Measurements from ENCODE around the gene NRP1. TPM values are rescaled to one million over a fixed set of nuclear protein-coding genes. Genes with fewer than 3 reads are reported as not detected.

Gene NRP1
- total RNA-seq, 1 donor from 2014 or later: 100 TPM

GRCh38 chr10:33310853-33311252, 23.6 kb downstream of the NRP1 start:
- Mint-ChIP-seq H3K27me3 (ENCODE audit: unreplicated experiment) (no peaks in the 10 kb centered on the region), H3K27ac (ENCODE audit: unreplicated experiment) (no peak overlapping the region), H3K4me3 (ENCODE audit: unreplicated experiment) (no peak overlapping the region), H3K9me3 (ENCODE audit: unreplicated experiment) (peaks cover 4% of the 10 kb centered on the region), H3K4me1 (ENCODE audit: low read depth, unreplicated experiment) (peaks cover 6% of the 10 kb centered on the region), H3K36me3 (ENCODE audit: unreplicated experiment) (peaks cover 8% of the 10 kb centered on the region)
- no peak for DNase-seq
- no peak for TF ChIP-seq CTCF (IDR thresholded peaks at IDR 0.05; ENCODE audit: partially characterized antibody, unreplicated experiment)

GRCh38 chr10:33309406-33309805, 25.1 kb downstream of the NRP1 start:
- DNase-seq: no peak
- TF ChIP-seq CTCF (IDR thresholded peaks at IDR 0.05; ENCODE audit: partially characterized antibody, unreplicated experiment): no peak
- Mint-ChIP-seq H3K27me3 (ENCODE audit: unreplicated experiment) (no peaks in the 10 kb centered on the region), H3K36me3 (ENCODE audit: unreplicated experiment) (peaks cover 8% of the 10 kb centered on the region), H3K4me3 (ENCODE audit: unreplicated experiment) (no peak overlapping the region), H3K27ac (ENCODE audit: unreplicated experiment) (no peak overlapping the region), H3K4me1 (ENCODE audit: low read depth, unreplicated experiment) (peaks cover 9% of the 10 kb centered on the region), H3K9me3 (ENCODE audit: unreplicated experiment) (peaks cover 4% of the 10 kb centered on the region)

GRCh38 chr10:33307835-33308234, 26.6 kb downstream of the NRP1 start:
- no peak for DNase-seq
- Mint-ChIP-seq H3K36me3 (ENCODE audit: unreplicated experiment) (peaks cover under 1% of the 10 kb centered on the region), H3K9me3 (ENCODE audit: unreplicated experiment) (peaks cover 2% of the 10 kb centered on the region), H3K27me3 (ENCODE audit: unreplicated experiment) (no peaks in the 10 kb centered on the region), H3K4me1 (ENCODE audit: low read depth, unreplicated experiment) (peaks cover 9% of the 10 kb centered on the region), H3K4me3 (ENCODE audit: unreplicated experiment) (no peak overlapping the region), H3K27ac (ENCODE audit: unreplicated experiment) (no peak overlapping the region)
- no peak for TF ChIP-seq CTCF (IDR thresholded peaks at IDR 0.05; ENCODE audit: partially characterized antibody, unreplicated experiment)

- no peak for TF ChIP-seq CTCF (IDR thresholded peaks at IDR 0.05; ENCODE audit: partially characterized antibody, unreplicated experiment)
- H3K36me3 Mint-ChIP-seq (ENCODE audit: unreplicated experiment): no peaks in the 10 kb centered on the region
- peaks cover 2% of the 10 kb centered on the region for H3K9me3 Mint-ChIP-seq (ENCODE audit: unreplicated experiment)
- no peak overlapping the region for H3K27ac Mint-ChIP-seq (ENCODE audit: unreplicated experiment)
- no peak overlapping the region for H3K4me3 Mint-ChIP-seq (ENCODE audit: unreplicated experiment)
- peaks cover 9% of the 10 kb centered on the region for H3K4me1 Mint-ChIP-seq (ENCODE audit: low read depth, unreplicated experiment)
- H3K27me3 Mint-ChIP-seq (ENCODE audit: unreplicated experiment): no peaks in the 10 kb centered on the region
- no peak for DNase-seq
Measured at GRCh38 chr10:33306701-33307519, 27.6 kb downstream of the NRP1 start.

GRCh38 chr10:33306126-33306525, 28.3 kb downstream of the NRP1 start:
- Mint-ChIP-seq H3K9me3 (ENCODE audit: unreplicated experiment) (peaks cover 2% of the 10 kb centered on the region), H3K4me3 (ENCODE audit: unreplicated experiment) (no peak overlapping the region), H3K4me1 (ENCODE audit: low read depth, unreplicated experiment) (peaks cover 9% of the 10 kb centered on the region), H3K27ac (ENCODE audit: unreplicated experiment) (no peak overlapping the region), H3K27me3 (ENCODE audit: unreplicated experiment) (no peaks in the 10 kb centered on the region), H3K36me3 (ENCODE audit: unreplicated experiment) (no peaks in the 10 kb centered on the region)
- DNase-seq: no peak
- no peak for TF ChIP-seq CTCF (IDR thresholded peaks at IDR 0.05; ENCODE audit: partially characterized antibody, unreplicated experiment)
